Kidney (tissue), 14 donors: ENCODE measurements around the gene C14orf93. TPM values are rescaled to one million over a fixed set of nuclear protein-coding genes. Genes with fewer than 3 reads are reported as not detected.

Experiments
- DNase-seq, 5 donors: peaks; one replicate each; pipeline ENCODE4 v3.0.0-alpha.2; 2013 to 2020
- FAIRE-seq: peaks from 2 replicates; lab custom pipeline; 2012; peaks lifted over from hg19 to GRCh38; lab: Jason Lieb, UNC
- H3K27ac ChIP-seq, 2 donors: one replicate each; pipeline ENCODE4 v1.7.0; 2013; ENCODE audit warnings: low read depth in 2 of 2, low read length in 2 of 2, inconsistent platforms in 1 of 2
- H3K27me3 ChIP-seq: one replicate; pipeline ENCODE4 v1.7.1; 2013; ENCODE audit warnings: low read length, inconsistent platforms; ENCODE audit not compliant: control insufficient read depth, insufficient read depth
- H3K36me3 ChIP-seq, 3 donors: one replicate each; pipeline versions ENCODE4 v1.7.0 to v1.7.1; 2013; ENCODE audit warnings: low read length in 3 of 3, control low read depth in 1 of 3, inconsistent platforms in 1 of 3; ENCODE audit not compliant: insufficient read depth in 3 of 3, control insufficient read depth in 2 of 3
- H3K4me1 ChIP-seq, 3 donors: one replicate each; pipeline versions ENCODE4 v1.7.0 to v1.7.1; 2013; ENCODE audit warnings: low read length in 3 of 3, inconsistent platforms in 1 of 3, low read depth in 1 of 3; ENCODE audit not compliant: control insufficient read depth in 2 of 3, insufficient read depth in 2 of 3
- H3K4me3 ChIP-seq, 3 donors: one replicate each; pipeline versions ENCODE4 v1.7.0 to v1.8.1; 2013; ENCODE audit warnings: low read length in 3 of 3, control low read depth in 1 of 3, inconsistent platforms in 1 of 3
- H3K9ac ChIP-seq, 3 donors: one replicate each; pipeline versions ENCODE4 v1.7.0 to v1.7.1; 2013; ENCODE audit warnings: low read length in 3 of 3, control low read depth in 1 of 3, inconsistent platforms in 1 of 3
- H3K9me3 ChIP-seq, 3 donors: one replicate each; pipeline versions ENCODE4 v1.7.0 to v1.7.1; 2013; ENCODE audit warnings: low read length in 3 of 3, control low read depth in 1 of 3, inconsistent platforms in 1 of 3; ENCODE audit not compliant: control insufficient read depth in 2 of 3, insufficient read depth in 1 of 3
- intact Hi-C: fragments of 100-400 bp; cut with DNase I; formaldehyde crosslinking; loops from one replicate; pipeline ENCODE4 v1.11.1; 2022
- polyA plus RNA-seq: library from polyadenylated mRNA; stranded (reverse); fragments of 350-450 nt; fragmentation: Illumina TruSeq; extraction: RNeasy Lipid Tissue Mini Kit (QIAGEN cat#74804); gene quantifications from one replicate; pipeline ENCODE4 v1.2.3, GENCODE V29; 2014; ENCODE audit warnings: low read depth, low replicate concordance; ENCODE audit not compliant: insufficient read depth
- total RNA-seq: library from RNA; stranded (reverse); fragmentation: NEBNext Ultra II Directional; extraction: Animal tissue kit (Norgen Biotek cat#: 25700); gene quantifications from one replicate; pipeline ENCODE4 v1.2.1, GENCODE V29; 2021
- TF ChIP-seq, protein P1 (sequence below): IDR thresholded peaks from 3 replicates; pipeline ENCODE4 v1.5.1; 2012; ENCODE audit warnings: mild to moderate bottlenecking, moderate library complexity, borderline replicate concordance; ENCODE audit not compliant: insufficient read depth; ENCODE audit errors: extremely low read depth
- donor health status: control.
- donor health status: control.
- donor health status: control.
- donor health status: control.
- donor health status: control.
- donor health status: DM: yes; HTN: yes; CAD: no.
- donor health status: Normal renal cell carcinoma (clear cell type).

The C14orf93 gene
- total and polyA plus RNA-seq, 2 donors from 2014 or later: 9.5 to 9.6 TPM

DNA sequence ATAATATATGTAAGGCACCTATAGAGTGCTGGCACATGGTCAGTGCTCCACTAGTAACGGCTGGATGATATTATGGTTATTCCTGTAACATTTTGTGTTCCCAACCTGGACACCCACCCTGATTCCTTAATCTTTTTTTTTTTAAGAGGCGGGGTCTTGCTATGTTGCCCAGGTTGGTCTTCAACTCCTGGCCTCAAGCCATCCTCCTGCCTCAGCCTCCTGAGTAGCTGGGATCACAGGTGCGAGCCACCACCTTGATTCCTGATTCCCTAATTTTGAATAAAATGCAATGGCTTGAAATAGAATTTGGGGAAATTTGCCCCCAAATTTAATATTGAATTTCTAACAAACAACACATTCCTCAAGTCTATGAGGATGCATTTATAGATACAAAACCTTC is 7.4 kb downstream of the C14orf93 start:
- TF ChIP-seq, protein P1, sequence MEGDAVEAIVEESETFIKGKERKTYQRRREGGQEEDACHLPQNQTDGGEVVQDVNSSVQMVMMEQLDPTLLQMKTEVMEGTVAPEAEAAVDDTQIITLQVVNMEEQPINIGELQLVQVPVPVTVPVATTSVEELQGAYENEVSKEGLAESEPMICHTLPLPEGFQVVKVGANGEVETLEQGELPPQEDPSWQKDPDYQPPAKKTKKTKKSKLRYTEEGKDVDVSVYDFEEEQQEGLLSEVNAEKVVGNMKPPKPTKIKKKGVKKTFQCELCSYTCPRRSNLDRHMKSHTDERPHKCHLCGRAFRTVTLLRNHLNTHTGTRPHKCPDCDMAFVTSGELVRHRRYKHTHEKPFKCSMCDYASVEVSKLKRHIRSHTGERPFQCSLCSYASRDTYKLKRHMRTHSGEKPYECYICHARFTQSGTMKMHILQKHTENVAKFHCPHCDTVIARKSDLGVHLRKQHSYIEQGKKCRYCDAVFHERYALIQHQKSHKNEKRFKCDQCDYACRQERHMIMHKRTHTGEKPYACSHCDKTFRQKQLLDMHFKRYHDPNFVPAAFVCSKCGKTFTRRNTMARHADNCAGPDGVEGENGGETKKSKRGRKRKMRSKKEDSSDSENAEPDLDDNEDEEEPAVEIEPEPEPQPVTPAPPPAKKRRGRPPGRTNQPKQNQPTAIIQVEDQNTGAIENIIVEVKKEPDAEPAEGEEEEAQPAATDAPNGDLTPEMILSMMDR: no peak
- Histone ChIP-seq H3K9ac (no peak overlapping the region), H3K36me3 (no peaks in the 10 kb centered on the region), H3K9me3 (no peaks in the 10 kb centered on the region), H3K27me3 (no peaks in the 10 kb centered on the region), H3K4me1 (peaks cover 0 to 10% (median 2%) of the 10 kb centered on the region in 3 donors), H3K4me3 (no peak overlapping the region), H3K27ac (no peak overlapping the region)
- intact Hi-C loops: no loop called here
- FAIRE-seq (no peak), DNase-seq (no peak)

GRCh38 chr14:23000860-23001259 is 9.1 kb downstream of the C14orf93 start:
- TF ChIP-seq, protein P1: no peak
- Histone ChIP-seq H3K36me3 (no peaks in the 10 kb centered on the region), H3K9me3 (no peaks in the 10 kb centered on the region), H3K27me3 (no peaks in the 10 kb centered on the region), H3K4me1 (no peaks in the 10 kb centered on the region), H3K4me3 (no peak overlapping the region), H3K27ac (no peak overlapping the region), H3K9ac (no peak overlapping the region)
- DNase-seq: no peak
- FAIRE-seq: no peak
- intact Hi-C loops: no loop called here

GRCh38 chr14:22998329-22999012 is 11.5 kb downstream of the C14orf93 start:
- H3K36me3 ChIP-seq: no peaks in the 10 kb centered on the region
- H3K4me3 ChIP-seq: no peak overlapping the region
- H3K27ac ChIP-seq: no peak overlapping the region
- peaks cover 0 to 6% (median 4%) of the 10 kb centered on the region in 3 donors for H3K4me1 ChIP-seq
- DNase-seq (no peak), FAIRE-seq (no peak)
- no peaks in the 10 kb centered on the region for H3K27me3 ChIP-seq
- H3K9me3 ChIP-seq: no peaks in the 10 kb centered on the region
- intact Hi-C loops: no loop called here
- TF ChIP-seq, protein P1: no peak
- H3K9ac ChIP-seq: no peak overlapping the region
